Neuronal stem cell (in vitro differentiated cells): ENCODE measurements around the gene FZD10.
A peak's percentile ranks its signal among the peaks of the same experiment; 100 is the strongest.

Experiments
- DNase-seq: peaks from one replicate; pipeline ENCODE4 v3.0.0-alpha.2; 2013; ENCODE audit warnings: low spot score
- H2AFZ ChIP-seq: one replicate; pipeline ENCODE4 v1.6.1; 2013; ENCODE audit warnings: mild to moderate bottlenecking, low read length, inconsistent platforms
- H2AK5ac ChIP-seq: 2 replicates; pipeline ENCODE4 v1.6.1; 2013; ENCODE audit warnings: low read depth, mild to moderate bottlenecking, inconsistent platforms, low read length, moderate library complexity, mixed read lengths
- H2BK120ac ChIP-seq: 2 replicates; pipeline ENCODE4 v1.6.1; 2013; ENCODE audit warnings: low read depth, mild to moderate bottlenecking, inconsistent platforms, low read length, moderate library complexity, mixed read lengths
- H2BK12ac ChIP-seq: one replicate; pipeline ENCODE4 v1.6.1; 2013; ENCODE audit warnings: low read length, inconsistent platforms
- H2BK15ac ChIP-seq: 2 replicates; pipeline ENCODE4 v1.6.1; 2013; ENCODE audit warnings: mild to moderate bottlenecking, low read length, inconsistent platforms, mixed read lengths
- H2BK5ac ChIP-seq: one replicate; pipeline ENCODE4 v1.6.1; 2013; ENCODE audit warnings: inconsistent platforms, mild to moderate bottlenecking, low read length, moderate library complexity
- H3K14ac ChIP-seq: one replicate; pipeline ENCODE4 v1.6.1; 2013; ENCODE audit warnings: low read length, inconsistent platforms
- H3K18ac ChIP-seq: 2 replicates; pipeline ENCODE4 v1.6.1; 2013; ENCODE audit warnings: low read length, inconsistent platforms
- H3K23ac ChIP-seq: 2 replicates; pipeline ENCODE4 v1.6.1; 2013; ENCODE audit warnings: low read depth, mild to moderate bottlenecking, mixed read lengths, low read length, inconsistent platforms; ENCODE audit not compliant: poor library complexity
- H3K27ac ChIP-seq: replicated peaks from 3 replicates; pipeline ENCODE4 v1.5.1; 2013; ENCODE audit warnings: low read length, inconsistent platforms
- H3K27me3 ChIP-seq, 3 experiments: 2 replicates each; pipeline ENCODE4 v1.6.1; 2013; ENCODE audit warnings: low read length in 3 of 3, mild to moderate bottlenecking in 2 of 3, inconsistent platforms in 1 of 3, low read depth in 1 of 3, mixed read lengths in 1 of 3, moderate library complexity in 1 of 3; ENCODE audit not compliant: control insufficient read depth in 3 of 3, insufficient read depth in 3 of 3
- H3K36me3 ChIP-seq, 2 donors: replicated peaks in 1 of 2; 2 replicates each; pipeline ENCODE4 v1.6.1; 2013; ENCODE audit warnings: low read length in 2 of 2; ENCODE audit not compliant: control insufficient read depth in 2 of 2, insufficient read depth in 2 of 2
- H3K4ac ChIP-seq: 2 replicates; pipeline ENCODE4 v1.6.1; 2013; ENCODE audit warnings: inconsistent platforms, mild to moderate bottlenecking, low read length, moderate library complexity
- H3K4me1 ChIP-seq, 2 donors: 1 replicate in 1 of 2; 2 replicates in 1 of 2; pipeline ENCODE4 v1.6.1; 2013; ENCODE audit warnings: low read length in 2 of 2, low read depth in 1 of 2; ENCODE audit not compliant: control insufficient read depth in 2 of 2, insufficient read depth in 1 of 2
- H3K4me2 ChIP-seq: one replicate; pipeline ENCODE4 v1.6.1; 2013; ENCODE audit warnings: mild to moderate bottlenecking, low read length, inconsistent platforms; ENCODE audit not compliant: insufficient read depth, poor library complexity, severe bottlenecking
- H3K4me3 ChIP-seq, 2 donors: 2 replicates each; pipeline ENCODE4 v1.5.1; 2013; ENCODE audit warnings: low read length in 2 of 2, mild to moderate bottlenecking in 2 of 2, inconsistent platforms in 1 of 2, moderate library complexity in 1 of 2
- H3K79me1 ChIP-seq: one replicate; pipeline ENCODE4 v1.6.1; 2013; ENCODE audit warnings: low read depth, mild to moderate bottlenecking, inconsistent platforms, low read length, moderate library complexity
- H3K9ac ChIP-seq: one replicate; pipeline ENCODE4 v1.6.1; 2013; ENCODE audit warnings: mild to moderate bottlenecking, low read depth, low read length, inconsistent platforms; ENCODE audit not compliant: poor library complexity
- H3K9me3 ChIP-seq, 2 donors: replicated peaks in 1 of 2; 2 replicates each; pipeline versions ENCODE3 to v1.6.1; 2013; ENCODE audit warnings: low read length in 2 of 2, mild to moderate bottlenecking in 2 of 2, inconsistent platforms in 1 of 2, low read depth in 1 of 2, mixed read lengths in 1 of 2, moderate library complexity in 1 of 2; ENCODE audit not compliant: control insufficient read depth in 2 of 2, insufficient read depth in 1 of 2
- H4K8ac ChIP-seq: one replicate; pipeline ENCODE4 v1.6.1; 2013; ENCODE audit warnings: low read depth, mild to moderate bottlenecking, inconsistent platforms, low read length, moderate library complexity
- H4K91ac ChIP-seq: one replicate; pipeline ENCODE4 v1.6.1; 2013; ENCODE audit warnings: low read length, low read depth, mild to moderate bottlenecking, inconsistent platforms; ENCODE audit not compliant: poor library complexity
- WGBS, 2 donors: extraction: QIAGEN DNeasy Blood & Tissue Kit; methylation state at CpG; one replicate each; pipeline ENCODE4 v1.1.7; 2013; ENCODE audit warnings: missing lambda C conversion rate in 2 of 2, mixed read lengths in 1 of 2; ENCODE audit not compliant: insufficient read length in 2 of 2, insufficient replicate concordance in 1 of 2; ENCODE audit errors: extremely low coverage in 2 of 2; 5-methylcytosine and 5-hydroxymethylcytosine counted together

The FZD10 gene

DNA sequence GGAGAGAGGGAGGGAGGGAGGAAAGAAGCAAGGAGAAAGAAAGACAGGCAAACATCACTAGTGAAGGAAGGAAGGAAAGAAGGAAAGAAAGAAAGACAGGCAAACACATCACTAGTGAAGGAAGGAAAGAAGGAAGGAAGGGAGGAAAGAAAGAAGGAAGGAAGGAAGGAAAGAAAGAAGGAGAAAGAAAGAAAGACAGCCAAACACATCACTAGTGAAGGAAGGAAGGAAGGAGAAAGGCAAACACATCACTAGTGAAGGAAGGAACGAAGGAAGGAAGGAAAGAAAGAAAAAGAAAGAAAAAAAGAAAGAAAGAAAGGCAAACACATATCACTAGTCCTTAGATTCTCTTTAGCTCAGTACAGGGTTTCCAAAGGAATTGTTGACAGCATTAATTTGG lies 5.3 kb downstream of the FZD10 start:
- no peak overlapping the region for H3K4me3 ChIP-seq
- H3K4me2 ChIP-seq: no peak overlapping the region
- H2BK5ac ChIP-seq: no peak overlapping the region
- H3K36me3 ChIP-seq: peaks cover 0 to 22% of the 10 kb centered on the region in 2 donors
- H3K27me3 ChIP-seq: peaks cover 5 to 87% (median 23%) of the 10 kb centered on the region in 3 experiments
- DNase-seq: no peak
- no peak overlapping the region for H3K9ac ChIP-seq
- no peak overlapping the region for H3K18ac ChIP-seq
- no peak overlapping the region for H2BK12ac ChIP-seq
- H3K79me1 ChIP-seq: no peaks in the 10 kb centered on the region
- H2AK5ac ChIP-seq: no peak overlapping the region
- H2BK120ac ChIP-seq: no peak overlapping the region
- no peak overlapping the region for H3K23ac ChIP-seq
- WGBS, 2 donors: no CpG with 5 or more reads among the region's 1 CpG
- H3K9me3 ChIP-seq: peaks cover 5 to 19% of the 10 kb centered on the region in 2 donors
- no peak overlapping the region for H4K91ac ChIP-seq
- no peak overlapping the region for H4K8ac ChIP-seq
- H3K27ac ChIP-seq: no peak overlapping the region
- H2BK15ac ChIP-seq: no peak overlapping the region
- no peak overlapping the region for H3K4ac ChIP-seq
- peaks cover 4 to 13% of the 10 kb centered on the region in 2 donors for H3K4me1 ChIP-seq
- no peak overlapping the region for H3K14ac ChIP-seq
- H2AFZ ChIP-seq: no peak overlapping the region

DNA sequence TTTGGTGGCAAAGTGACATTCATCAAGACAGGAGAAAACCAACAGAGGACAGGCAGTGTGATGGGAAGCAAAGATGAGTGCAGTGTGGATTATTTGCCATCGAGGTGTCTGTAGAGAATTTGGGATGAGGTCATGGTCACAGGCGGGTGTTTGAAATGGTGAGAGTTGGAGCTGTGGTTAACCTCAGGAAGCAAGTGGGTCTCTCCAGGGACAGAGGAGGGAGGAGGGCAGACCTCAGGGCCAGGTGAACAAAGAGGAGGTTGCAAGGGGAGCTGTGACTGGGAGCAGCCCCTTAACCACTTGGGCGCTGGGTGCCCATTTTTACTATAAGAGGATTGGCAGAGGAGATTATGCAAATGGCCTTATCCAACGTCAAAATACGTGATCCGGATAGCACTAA lies 7.0 kb downstream of the FZD10 start:
- Histone ChIP-seq H2AFZ (no peak overlapping the region), H3K4ac (no peak overlapping the region), H2BK12ac (no peak overlapping the region), H3K9me3 (peaks cover 3 to 7% of the 10 kb centered on the region in 2 donors), H4K8ac (no peak overlapping the region), H3K27ac (no peak overlapping the region), H2BK5ac (no peak overlapping the region), H3K27me3 (peaks cover 5 to 70% (median 8%) of the 10 kb centered on the region in 3 experiments), H2BK15ac (no peak overlapping the region), H3K14ac (no peak overlapping the region), H2AK5ac (no peak overlapping the region), H3K9ac (no peak overlapping the region), H3K4me2 (no peak overlapping the region), H3K4me1 (peaks cover 0 to 9% of the 10 kb centered on the region in 2 donors), H2BK120ac (no peak overlapping the region), H3K23ac (peak overlapping the region; percentile 12), H3K4me3 (no peak overlapping the region), H3K36me3 (peaks cover 0 to 12% of the 10 kb centered on the region in 2 donors), H3K79me1 (no peaks in the 10 kb centered on the region), H3K18ac (no peak overlapping the region), H4K91ac (no peak overlapping the region)
- no CpG with 5 or more reads among the region's 6 CpGs for WGBS, 2 donors
- no peak for DNase-seq

DNA sequence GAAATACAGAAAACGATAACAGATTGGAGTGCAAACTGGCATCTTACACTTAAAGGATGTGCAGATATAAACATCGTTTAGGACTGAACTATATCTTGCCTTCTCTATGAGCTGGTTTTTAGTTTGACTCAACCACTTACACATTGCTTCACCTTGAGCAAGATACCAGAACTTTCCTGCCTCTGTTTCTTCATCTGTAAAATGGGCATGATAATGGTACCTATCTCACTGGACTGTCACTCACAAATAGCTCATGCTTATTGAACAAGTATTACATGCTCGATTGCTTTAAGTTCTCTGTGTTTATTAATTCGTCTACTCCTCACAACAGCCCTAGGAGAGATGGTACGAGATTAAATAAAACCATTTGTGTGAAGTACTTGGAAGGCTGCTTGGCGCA lies 7.7 kb downstream of the FZD10 start:
- H2AK5ac ChIP-seq: no peak overlapping the region
- H3K4ac ChIP-seq: no peak overlapping the region
- no peak overlapping the region for H3K23ac ChIP-seq
- H3K14ac ChIP-seq: no peak overlapping the region
- H2BK120ac ChIP-seq: no peak overlapping the region
- H3K79me1 ChIP-seq: no peaks in the 10 kb centered on the region
- no peak overlapping the region for H3K4me2 ChIP-seq
- no peak overlapping the region for H3K18ac ChIP-seq
- H2AFZ ChIP-seq: no peak overlapping the region
- no peak overlapping the region for H2BK12ac ChIP-seq
- H3K27ac ChIP-seq: no peak overlapping the region
- H4K8ac ChIP-seq: no peak overlapping the region
- H3K9me3 ChIP-seq: peaks cover 3 to 6% of the 10 kb centered on the region in 2 donors
- H3K9ac ChIP-seq: no peak overlapping the region
- peaks cover 0 to 6% of the 10 kb centered on the region in 2 donors for H3K4me1 ChIP-seq
- no peak overlapping the region for H2BK15ac ChIP-seq
- no peak overlapping the region for H2BK5ac ChIP-seq
- H3K36me3 ChIP-seq: peaks cover 0 to 8% of the 10 kb centered on the region in 2 donors
- H3K4me3 ChIP-seq: no peak overlapping the region
- peaks cover 5 to 64% (median 5%) of the 10 kb centered on the region in 3 experiments for H3K27me3 ChIP-seq
- no CpG with 5 or more reads among the region's 6 CpGs for WGBS, 2 donors
- no peak overlapping the region for H4K91ac ChIP-seq
- DNase-seq: no peak

DNA sequence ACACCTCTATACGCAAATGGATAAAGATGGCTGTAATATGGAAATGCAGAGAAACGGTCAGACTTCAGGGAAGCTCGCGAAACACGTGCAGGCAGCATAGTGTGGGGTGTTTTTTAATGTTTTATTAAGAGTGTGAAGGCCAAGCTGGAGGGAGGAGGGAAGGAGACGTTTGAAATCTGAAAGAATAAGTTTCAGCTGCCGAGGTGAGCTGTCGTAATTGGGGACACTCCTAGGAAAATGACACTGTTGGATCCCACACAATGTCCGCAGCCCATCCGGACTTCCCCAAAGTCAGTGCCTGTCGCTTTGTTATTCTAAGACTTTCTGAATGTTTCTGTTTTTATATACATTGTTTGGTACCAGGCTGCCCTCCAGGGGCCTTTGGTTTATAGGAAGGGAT lies 8.3 kb downstream of the FZD10 start:
- peaks cover 5 to 57% (median 5%) of the 10 kb centered on the region in 3 experiments for H3K27me3 ChIP-seq
- H3K4me2 ChIP-seq: no peak overlapping the region
- no peak overlapping the region for H4K91ac ChIP-seq
- H2AFZ ChIP-seq: peak overlapping the region; percentile 54
- no peak overlapping the region for H2BK15ac ChIP-seq
- no peak overlapping the region for H3K4me3 ChIP-seq
- no peaks in the 10 kb centered on the region for H3K4me1 ChIP-seq
- H3K14ac ChIP-seq: no peak overlapping the region
- no peak overlapping the region for H3K27ac ChIP-seq
- no peak for DNase-seq
- no peak overlapping the region for H3K18ac ChIP-seq
- no peak overlapping the region for H2AK5ac ChIP-seq
- H3K36me3 ChIP-seq: peaks cover 0 to 4% of the 10 kb centered on the region in 2 donors
- H2BK12ac ChIP-seq: no peak overlapping the region
- H3K9me3 ChIP-seq: peaks cover 3 to 4% of the 10 kb centered on the region in 2 donors
- no peak overlapping the region for H3K23ac ChIP-seq
- H3K79me1 ChIP-seq: no peaks in the 10 kb centered on the region
- H3K9ac ChIP-seq: no peak overlapping the region
- no peak overlapping the region for H2BK120ac ChIP-seq
- H2BK5ac ChIP-seq: no peak overlapping the region
- no peak overlapping the region for H4K8ac ChIP-seq
- no CpG with 5 or more reads among the region's 11 CpGs for WGBS, 2 donors
- H3K4ac ChIP-seq: no peak overlapping the region
